GM18502 (cell line): Measurements from ENCODE around the gene RAMP2.
A peak's percentile ranks its signal among the peaks of the same experiment; 100 is the strongest.

Experiments used
- ATAC-seq: cut with Tn5 transposase; IDR thresholded peaks from one replicate; pipeline ENCODE4 v1.9.1; 2021; ENCODE audit warnings: mild to moderate bottlenecking; ENCODE audit not compliant: unreplicated experiment, poor library complexity

RAMP2 gene

DNA sequence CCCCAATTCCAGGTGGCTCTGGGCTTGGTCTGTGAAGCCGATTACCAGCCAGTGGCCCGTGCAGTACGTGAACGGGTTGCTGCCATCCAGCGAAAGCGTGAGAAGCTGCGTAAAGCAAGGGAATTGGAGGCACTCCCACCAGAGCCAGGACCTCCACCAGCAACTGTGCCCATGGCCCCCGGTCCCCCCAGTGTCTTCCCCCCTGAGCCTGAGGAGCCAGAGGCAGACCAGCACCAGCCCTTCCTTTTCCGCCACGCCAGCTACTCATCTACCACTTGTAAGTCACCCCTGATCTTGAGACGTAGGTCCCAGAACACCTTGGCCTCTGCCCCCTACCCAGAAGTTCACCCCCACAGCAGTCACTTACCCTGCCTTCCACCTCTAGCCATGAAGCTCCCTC is 26.2 kb downstream of the RAMP2 start:
- ATAC-seq: no peak

DNA sequence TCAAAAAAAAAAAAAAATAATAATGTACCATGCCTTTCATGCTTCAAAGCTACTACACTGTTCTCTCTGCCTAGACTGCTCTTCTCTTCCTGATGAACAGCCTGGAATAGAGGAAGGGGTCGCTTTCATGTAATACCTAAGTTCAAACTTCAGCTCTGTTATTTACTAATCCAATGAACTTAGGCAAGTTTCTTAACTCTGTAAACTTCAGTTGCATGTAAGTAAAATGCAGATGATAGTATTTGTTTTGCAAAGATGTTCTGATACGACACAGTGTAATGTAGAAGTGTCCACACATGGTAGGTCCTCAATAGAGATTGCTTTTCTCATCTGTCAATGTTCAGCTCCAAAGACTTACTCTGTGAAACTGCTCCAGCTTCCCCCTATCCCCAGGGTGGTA is 30.9 kb downstream of the RAMP2 start:
- ATAC-seq: no peak

DNA sequence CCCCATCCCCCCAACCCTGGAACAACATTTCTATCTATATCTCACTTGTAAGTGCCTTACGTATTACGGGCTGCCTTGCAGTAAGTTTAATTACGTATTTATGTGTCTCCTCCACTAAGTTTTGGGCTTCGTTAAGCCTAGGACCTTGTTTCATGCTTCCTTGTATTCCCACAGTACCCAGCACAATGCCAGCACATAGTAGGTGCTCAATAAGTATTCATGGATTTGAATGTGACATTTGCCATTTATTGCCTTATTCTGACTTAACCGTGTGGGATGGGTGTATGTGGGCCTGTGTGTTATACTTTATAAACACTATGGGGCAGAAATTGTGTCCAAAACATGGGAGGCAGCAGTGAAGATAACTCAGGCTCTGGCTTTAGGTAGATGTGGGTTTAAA is 31.5 kb downstream of the RAMP2 start:
- no peak for ATAC-seq

GRCh38 chr17:42795061-42795460 is 34.0 kb downstream of the RAMP2 start:
- ATAC-seq: no peak

GRCh38 chr17:42795465-42795864 is 34.4 kb downstream of the RAMP2 start:
- no peak for ATAC-seq

GRCh38 chr17:42796066-42796758 is 35.2 kb downstream of the RAMP2 start:
- no peak for ATAC-seq

GRCh38 chr17:42797067-42798007 is 36.3 kb downstream of the RAMP2 start:
- ATAC-seq: no peak

GRCh38 chr17:42798011-42798382 is 37.0 kb downstream of the RAMP2 start:
- no peak for ATAC-seq

DNA sequence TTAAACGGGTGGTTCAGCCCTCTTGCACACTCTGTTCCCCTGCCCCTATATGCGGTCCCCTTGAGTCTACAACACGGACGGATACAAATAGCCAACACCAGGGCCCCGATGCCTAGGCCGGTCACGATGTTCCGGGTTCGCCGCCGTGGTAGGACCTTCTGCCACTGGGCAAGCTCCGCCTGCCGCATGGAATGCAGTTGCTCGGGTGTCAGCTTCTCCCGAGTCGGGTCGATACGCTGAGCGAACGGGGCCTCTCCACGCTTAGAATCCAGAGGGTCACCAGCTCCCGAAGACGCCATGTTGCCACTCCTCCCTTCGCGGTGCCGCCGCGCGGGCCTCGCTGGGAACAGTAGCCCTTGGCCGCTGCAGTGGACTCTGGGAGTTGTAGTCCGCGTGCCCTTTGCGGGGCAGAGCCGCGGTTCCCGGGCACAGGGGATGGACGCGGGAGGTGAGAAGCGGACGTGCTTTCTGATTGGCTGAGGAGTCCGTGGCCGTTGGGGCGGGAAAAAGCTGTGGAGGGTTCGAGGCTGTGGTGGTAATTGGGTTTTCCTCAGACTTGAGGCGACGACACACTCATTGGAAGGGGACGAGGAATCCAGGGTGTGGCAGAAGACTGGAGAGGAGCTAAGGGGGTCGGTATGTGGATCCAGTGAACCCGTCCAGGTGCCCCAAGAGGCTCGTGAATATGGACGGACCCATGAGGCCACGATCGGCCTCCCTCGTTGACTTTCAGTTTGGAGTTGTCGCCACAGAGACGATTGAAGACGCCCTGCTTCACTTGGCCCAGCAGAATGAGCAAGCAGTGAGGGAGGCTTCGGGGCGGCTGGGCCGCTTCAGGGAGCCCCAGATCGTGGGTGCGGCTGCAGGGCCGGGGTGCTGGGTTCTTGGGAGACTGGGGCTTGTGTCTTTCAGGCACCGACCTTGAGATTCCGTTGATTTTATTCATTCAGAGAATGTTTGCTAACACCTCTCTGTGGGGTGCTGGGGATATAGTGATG is 37.7 kb downstream of the RAMP2 start, which contains the start of the genes CNTD1 and COA3:
CNTD1 (plus strand) TSS at position 479 of the 998 bp plus-strand sequence; CDS start at position 686, 207 bp downstream.
COA3 (minus strand) TSS at position 322 of the 998 bp plus-strand sequence; CDS start at position 299, 23 bp downstream.
- ATAC-seq: peak; percentile 74

DNA sequence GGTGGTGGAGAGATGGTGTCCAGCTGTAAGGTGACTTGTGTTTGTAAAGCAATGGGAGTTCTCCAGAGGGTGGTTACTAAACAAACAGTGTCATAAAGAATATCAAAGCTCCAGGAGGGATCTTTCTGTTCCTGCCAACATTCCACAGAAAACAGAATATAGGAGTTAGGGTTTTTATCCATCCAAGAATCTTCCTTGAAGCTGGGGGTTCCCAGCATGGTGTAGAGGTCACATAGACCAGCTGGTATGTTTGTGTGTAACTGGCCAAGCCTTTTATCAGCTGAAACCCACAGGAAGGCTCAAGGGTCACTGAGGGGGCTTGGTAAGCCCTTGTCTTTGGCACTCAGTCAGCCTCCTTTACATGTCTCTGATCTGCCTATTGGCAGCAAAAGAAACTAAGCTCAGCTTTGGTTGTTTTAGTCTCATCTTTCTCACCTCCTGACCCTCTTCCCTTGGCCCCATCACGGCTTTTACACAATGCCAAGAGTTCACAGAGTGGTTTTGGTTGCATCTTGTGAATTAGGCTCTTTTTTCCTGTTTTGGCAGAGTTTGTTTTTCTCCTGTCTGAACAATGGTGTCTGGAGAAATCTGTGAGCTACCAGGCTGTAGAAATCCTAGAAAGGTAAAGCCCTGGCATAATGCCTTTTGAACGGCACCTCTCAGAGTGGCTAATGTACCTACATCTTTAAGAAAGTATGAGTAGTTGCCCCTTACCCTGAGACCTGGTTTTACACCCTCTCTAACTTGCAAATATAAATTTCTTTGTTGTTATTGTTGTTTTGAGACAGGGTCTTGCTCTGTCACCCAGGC is 42.3 kb downstream of the RAMP2 start:
- no peak for ATAC-seq

- no peak for ATAC-seq
Measured at GRCh38 chr17:42804918-42805367, 43.9 kb downstream of the RAMP2 start.

DNA sequence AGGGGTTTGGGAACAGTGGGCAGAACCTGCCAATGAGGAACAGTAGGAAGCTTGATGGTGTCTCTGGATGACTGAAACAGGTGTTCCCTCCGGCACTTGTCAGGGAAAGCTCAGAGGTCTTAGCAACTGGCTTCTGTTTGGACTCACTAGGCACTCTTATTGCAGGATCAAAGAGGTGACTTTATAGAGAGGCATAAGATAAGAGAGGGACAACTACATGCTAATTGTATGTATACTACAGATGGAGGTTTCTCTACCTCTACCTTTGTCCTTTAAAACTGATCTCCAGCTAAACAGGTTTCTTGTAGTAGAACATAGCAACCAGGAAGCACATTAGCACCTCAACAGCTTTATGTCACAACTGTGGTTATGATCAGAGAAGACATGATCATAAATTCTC is 45.2 kb downstream of the RAMP2 start:
- ATAC-seq: no peak

- ATAC-seq: no peak
Measured at GRCh38 chr17:42809250-42809649, 48.2 kb downstream of the RAMP2 start.
